GM21390 (cell line): ENCODE measurements around the gene CBLB.
"Not testable (repeated sequence)": the region's sequence is repeated elsewhere in the genome, so short reads cannot be mapped to it uniquely, and the experiment has no call there.

ENCODE experiments used
- ATAC-seq: cut with Tn5 transposase; IDR thresholded peaks from one replicate; pipeline ENCODE4 v1.9.1; 2021; ENCODE audit not compliant: unreplicated experiment

The CBLB gene

DNA sequence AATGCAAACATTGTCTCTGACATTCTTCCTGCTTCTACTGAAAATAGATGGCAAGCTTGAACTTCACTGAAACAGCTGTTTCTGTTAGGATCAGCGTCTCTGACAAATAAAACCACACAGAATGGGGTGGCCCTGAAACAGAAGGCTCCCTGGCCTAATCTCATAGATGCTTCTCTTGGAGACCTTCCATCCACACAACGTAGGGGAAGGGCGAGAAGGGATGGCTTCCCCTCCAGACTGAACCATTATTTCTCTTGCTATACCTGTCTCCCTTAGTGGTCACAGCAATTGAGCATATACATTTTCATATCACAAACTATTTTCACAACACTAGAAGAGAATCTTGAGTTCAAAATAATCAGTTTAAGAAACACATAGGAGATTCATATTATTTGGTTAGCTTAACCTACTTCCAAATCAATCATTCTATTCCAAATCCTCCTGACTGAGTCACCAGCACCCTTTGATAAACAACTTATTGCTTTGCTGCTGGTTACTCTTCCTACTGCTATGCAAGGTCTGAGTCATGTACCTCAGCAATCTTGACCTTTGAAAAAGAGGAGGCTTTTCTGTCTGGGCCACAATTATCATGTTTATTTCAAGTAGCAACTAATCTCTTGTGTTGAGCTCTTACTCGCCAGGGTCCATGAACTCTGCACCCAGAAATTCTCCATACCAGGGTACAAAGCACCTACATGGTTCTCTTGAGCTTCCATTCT lies 45.5 kb downstream of the CBLB start:
- no peak for ATAC-seq

DNA sequence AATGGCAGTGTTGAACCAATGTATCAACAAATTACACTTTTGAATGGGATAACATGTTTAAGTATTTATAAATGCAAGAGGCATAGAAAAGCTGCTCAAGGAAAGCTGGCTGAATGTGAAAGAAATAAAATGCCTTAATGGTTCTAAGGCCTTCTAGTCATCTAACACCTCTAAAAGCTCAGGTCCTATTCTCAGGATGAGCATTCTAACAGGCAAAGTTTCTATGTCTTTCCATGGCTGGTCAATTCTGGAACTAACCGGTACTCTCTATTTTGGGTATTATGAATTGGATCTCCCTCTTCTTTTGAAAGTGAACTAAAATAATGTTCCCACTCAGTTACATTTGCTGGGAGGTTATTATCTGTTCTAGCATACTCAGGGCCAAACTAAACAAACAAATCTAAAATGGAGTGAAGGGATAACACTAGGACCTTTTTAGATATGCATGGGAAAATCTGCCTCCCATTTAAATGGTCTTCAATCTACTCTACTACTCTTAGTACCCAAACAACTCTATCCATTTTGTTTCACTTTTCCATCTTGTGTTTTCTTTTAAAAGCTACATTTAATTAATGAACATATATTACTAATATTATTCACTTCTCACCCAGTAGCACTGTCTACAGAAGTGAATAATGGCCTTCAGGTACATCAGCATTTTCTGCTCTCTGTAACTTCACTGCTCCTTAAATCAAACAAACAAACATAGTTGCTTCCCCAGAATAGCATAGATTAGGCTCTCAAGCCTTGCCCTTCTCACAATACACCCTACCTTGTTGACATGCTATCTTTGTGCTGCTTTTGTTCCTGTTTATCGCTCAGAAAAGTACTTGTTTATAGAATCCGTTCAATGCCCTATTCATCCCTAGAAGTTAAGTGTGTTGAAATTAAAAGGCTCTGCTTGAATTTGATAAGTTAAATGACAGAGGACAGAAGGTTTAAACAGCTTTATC lies 46.4 kb downstream of the CBLB start:
- ATAC-seq = no peak

DNA sequence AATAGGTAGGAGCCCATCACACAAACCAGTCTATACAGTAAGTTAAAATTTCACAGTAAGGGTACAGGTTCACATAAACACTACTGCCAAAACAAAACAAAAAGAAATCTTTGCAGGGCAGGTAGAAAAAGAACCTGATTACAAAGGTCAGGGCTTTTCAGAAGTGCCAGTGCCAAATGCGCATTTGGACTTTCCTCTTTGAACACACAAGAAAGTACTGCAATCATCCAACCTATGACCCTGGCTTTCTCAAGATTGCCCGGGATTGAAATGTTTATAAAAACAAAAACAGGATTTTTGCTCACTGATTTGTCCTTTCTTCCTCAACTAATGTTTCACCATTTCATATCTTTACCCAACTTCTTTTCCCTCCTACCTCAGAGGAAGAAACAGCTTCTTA lies 47.4 kb downstream of the CBLB start:
- no peak for ATAC-seq

DNA sequence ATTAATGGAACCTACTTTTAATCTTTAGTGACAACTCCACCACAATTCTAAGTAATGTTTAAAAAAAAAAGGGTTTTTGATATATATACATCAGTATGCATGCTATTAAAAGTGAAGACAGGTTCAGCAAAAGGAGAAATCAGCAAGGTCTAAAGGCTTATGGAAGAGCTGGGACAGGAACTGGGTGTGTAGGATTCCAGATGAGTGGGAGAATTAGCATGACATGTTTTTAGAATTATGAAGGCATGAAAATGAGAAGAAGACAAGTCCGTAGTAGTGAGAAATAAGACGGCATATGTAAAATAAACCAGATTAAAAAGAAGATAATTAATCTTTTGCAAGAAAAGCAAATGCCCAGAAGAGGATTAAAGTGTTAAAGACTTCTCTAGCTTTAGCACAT lies 52.0 kb downstream of the CBLB start:
- no peak for ATAC-seq

DNA sequence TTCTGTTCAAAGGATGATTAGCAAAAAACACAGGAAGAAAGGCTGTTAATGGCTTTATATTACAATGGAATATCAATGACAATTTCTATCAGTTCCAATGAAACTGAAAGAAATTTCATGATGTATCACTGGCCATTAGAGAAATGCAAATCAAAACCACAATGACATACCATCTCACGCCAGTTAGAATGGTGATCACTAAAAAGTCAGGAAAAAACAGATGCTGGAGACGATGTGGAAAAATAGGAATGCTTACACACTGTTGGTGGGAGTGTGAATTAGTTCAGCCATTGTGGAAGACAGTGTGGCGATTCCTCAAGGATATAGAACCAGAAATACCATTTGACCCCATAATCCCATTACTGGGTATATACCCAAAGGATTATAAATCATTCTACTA lies 53.5 kb downstream of the CBLB start:
- not testable (repeated sequence) for ATAC-seq

DNA sequence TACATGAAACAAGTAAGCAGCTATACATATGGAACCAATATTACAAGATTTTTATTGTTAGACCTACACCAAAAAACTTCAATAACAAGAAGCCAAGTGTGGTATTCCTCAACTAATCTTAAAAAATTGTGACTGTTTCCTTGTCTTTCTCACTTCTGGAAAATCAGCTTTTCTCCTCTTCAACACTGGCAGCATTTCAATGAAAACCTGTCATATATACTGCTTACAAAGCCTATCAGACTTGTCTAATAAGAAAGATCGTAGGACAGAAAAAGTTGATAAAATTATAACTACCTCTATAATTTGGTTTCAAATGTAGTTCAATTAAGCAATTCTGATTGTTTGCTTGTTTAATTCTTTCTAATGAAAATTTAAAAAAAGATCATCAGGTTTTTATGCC lies 55.1 kb downstream of the CBLB start:
- no peak for ATAC-seq

DNA sequence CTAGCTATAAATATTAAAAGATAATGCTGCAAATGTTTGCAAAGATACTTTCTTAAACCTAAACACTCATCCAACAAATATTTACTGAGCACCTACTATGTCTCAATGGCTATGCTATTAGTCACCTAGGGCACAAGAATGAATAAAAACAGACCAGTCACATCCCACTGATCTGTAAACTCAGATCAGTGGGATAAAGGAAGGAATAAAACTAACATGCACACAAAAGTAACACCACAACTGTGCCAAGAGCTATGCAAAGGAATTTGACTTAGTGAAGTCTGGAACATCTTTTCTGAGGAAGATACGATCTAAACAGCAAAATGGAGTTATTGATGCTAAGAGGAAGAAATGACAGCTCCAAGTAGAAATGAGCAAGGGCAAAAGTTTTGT lies 56.6 kb downstream of the CBLB start:
- ATAC-seq = no peak

DNA sequence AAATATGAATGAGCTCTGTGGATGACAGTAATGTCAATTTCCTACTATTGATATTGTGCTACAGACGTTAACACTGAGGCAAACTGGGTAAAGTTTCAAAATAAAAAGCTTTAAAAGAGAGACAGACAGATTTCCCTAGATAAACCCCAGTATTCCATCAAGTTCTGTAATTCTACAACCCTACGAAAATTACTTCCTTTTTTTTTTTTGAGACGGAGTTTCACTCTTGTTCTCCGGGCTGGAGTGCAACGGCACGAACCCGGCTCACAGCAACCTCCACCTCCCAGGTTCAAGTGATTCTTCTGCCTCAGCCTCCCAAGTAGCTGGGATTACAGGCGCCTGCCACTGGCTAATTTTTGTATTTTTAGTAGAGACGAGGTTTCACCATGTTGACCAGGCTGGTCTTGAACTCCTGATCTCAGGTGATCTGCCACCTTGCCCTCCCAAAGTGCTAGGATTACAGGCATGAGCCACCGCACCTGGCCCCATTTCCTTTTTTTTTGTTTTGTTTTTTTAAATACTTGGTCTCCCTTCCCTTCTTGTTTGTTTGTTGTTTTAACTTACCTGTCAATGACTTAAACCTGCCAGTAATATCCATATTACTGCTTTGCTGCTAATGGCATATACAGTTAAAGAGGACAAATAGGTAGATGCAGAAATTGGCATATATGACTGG lies 57.2 kb downstream of the CBLB start:
- ATAC-seq = no peak

DNA sequence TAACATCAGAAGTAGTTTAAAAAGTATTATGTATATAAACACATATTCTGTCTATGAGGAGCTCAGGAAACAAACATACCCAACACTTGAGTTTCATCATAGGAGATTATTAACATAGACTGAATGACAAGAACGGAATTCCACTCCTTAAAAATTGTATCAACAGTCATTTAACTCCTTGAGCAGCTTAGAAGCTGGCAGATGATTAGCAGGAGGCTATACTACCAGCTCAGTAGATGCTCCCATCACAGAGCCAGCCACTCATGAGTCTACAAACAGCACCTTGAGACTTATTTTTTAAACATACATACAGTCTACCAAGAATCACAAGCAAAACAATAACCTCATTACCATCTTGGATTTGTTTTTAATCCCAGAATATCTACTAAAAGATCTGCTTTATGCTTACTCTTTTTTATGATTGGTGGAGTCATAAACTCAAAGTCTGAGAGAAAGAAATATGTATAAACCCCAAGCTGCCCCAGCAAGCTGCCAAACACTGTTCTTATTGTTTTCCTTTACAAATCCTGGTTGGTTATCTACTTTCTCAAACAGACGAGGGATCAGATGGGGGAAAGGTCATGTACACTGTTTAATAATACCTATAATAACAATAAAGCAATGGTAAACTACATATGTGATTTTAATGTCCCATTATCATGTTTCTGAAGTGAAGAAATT lies 59.5 kb downstream of the CBLB start:
- ATAC-seq = no peak

DNA sequence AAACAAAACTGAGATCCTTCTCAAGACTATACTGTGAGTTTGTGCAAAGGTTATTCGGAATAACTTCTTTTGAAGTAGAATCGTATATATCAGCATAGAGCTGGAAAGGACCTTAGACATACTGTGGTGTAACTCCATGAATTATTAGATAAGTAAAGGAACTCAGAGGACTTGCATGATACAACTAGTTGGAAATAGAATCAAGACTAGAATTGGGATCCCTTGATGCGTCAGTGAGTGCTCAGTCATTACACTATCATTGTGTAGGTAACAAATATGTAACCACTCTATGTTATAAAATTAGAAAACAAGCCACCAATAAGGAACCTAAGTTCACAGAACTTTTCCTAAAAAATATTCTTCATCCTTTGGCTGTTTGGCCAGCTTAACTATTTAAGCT lies 61.1 kb downstream of the CBLB start:
- no peak for ATAC-seq

DNA sequence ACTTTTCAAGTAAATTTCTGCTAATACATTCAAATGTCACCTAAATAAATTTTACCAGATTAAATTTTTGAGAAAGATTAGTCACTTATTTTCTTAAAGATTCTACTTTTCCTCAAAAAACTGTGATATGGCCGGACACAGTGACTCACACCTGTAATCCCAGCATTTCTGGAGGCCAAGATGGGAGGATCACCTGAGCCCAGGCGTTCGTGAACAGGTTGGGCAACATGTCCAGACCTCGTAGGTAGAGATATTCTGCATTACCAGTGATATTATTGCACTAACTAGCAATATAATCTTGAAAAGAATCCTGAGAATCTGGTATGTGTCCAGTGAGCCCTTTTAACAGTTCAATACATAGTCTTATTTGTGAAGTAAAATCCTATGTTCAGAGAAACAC lies 61.7 kb downstream of the CBLB start:
- no peak for ATAC-seq

DNA sequence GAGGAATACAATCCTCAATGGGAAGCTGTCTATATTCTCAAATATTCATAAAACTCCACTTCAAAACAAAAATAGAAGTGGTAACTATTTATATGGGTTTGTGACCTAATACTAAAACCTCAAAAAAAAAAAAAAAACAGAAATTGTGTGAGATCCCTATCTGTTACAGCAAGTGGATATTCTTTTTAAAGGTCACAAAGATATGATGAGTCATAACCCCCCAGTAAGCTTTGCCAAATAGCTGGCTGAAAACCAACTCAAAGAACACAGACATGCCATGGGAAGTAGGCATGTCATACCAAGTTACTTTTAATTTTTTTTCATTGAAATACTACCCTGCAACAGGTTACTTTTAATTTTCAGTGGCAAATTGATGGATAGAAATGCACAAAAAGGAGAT lies 62.5 kb downstream of the CBLB start:
- ATAC-seq = no peak

DNA sequence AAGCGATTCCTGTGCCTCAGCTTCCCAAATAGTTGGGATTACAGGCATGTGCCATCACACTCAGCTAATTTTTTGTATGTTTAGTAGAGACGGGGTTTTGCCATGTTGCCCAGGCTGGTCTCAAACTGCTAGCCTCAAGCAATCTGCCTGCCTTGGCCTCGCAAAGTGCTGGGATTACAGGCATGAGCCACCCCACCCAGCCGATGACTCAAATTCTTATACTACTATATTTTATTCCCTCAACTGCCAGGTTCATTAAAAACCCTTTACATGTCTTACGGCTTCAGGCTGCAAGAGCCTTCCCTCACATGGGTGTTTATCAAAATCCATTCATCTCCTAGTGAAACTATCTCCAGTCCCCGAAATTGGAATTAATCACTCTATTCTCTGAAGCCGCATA lies 63.4 kb downstream of the CBLB start:
- no peak for ATAC-seq

DNA sequence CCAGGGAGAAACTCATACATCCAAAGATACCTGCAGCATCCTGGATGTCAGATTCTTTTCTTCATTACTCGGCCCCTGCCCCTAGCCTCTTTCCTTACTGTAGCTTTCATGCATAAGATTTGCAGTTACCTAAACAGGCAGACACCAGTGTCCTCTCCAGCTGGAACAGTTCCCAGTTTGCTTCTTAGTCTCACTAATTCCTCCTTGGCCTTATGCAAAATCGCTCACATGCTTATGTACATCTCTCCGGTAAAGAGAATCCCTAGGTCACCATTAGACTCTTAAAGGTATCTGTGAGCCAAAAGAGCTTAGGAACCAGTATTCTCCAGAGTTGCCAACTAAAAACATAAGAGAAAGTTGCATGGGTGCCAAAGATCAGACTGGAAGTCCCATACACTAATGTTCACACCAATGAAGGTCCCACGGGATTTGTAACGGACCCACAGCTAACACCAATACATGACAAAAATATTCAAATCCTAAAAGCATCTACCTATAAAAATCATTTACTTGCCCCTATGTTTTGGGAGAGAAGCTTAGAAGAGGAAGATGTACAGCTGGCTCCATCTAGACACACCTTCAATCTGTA lies 66.6 kb downstream of the CBLB start:
- no peak for ATAC-seq

DNA sequence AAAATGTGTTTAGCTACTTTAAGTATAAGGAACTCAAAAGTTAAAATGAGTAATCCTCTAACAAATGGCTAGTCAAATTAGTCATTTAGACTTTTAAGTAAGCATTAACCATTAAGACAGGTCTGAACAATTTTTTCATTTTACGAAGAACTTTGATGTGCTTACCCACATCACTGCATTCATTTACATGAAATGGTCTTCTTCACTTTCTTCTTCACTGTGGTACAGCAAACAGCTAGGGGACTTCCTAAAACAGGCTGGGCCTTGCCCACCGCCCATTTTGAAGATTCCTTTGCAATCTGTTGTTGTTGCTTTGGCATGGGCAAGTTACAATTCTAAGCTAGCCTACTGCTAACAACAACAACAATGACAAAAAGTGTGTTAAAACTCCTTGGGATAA lies 67.4 kb downstream of the CBLB start:
- ATAC-seq = no peak

DNA sequence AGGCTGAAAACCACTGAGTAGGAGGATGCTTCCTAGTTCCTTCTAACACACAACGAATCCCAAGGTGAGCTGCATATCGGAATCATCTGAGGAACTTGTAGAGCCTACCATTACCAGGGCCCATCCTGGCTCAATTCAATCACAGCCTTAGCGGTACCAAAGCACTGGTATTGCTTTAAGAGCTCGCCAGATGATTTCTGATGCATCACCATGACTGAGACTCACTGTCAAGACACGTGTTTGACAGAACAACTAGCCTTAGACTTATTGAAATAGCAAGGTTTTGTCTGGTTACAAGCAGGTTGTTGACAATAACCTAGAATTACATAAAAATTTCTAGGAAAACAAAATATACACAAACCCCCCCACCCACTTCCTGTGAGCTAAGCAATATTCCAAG lies 68.5 kb downstream of the CBLB start:
- no peak for ATAC-seq

DNA sequence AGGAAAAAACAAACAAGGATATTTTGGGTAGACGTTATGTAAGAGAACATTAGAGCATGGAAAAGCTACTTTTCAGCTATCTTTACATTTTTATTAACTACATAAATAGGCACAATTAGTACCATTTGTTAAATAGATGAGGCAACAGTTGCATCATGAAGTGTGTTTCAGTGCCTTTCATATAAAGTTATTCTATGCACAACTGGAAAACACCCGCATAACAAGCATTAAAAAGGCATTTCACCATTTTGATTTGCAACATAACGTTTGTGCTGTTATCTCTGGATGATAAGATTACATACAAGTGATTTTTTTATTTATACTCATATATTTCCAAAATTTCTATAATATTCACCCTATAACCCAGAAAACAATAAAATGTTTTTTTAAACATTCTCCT lies 69.5 kb downstream of the CBLB start:
- no peak for ATAC-seq

DNA sequence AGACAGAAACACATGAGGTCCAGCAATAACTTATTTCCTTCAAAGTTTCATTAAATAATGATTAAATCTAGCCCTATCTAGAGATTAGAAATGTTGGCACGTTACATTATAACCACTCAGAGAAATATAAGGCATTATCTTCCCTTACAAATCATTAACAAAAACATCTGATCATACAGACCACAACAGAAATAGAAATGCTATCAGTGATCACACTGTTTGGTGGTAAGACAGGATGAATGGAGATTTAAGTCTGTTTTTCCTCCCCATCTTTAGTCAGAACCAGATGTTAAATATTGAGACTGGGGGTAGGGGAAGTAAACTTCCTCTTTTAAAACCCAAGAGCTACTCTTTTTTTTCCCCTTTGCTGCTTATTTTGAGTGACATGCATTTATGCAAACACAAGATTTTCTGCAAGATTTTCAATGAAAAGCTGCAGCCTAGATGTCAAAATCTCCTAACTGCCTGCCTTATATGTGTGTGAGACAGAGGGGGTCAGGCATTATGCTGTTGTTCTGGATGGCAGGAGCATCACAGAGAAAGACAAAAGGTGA lies 70.4 kb downstream of the CBLB start:
- peak; percentile 86 for ATAC-seq

DNA sequence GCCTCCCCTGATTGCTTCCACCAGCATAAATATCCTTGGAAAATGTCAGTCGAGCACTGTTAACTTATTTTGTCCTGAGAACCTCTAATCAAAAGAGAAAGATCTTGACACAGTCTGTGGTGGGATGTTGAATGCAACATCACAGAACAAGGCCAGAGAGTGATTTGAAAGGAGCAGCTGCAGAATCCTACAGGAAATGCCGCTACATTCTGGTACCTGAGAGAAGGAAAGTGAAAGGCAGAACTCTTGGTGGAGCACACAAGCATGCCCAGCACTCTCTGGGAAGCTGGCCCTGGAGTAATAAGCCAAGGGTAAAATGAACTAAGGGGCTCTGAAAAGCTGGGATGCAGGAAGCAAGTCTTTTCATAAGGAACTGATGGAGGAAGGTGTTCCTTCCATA lies 75.8 kb downstream of the CBLB start:
- ATAC-seq = no peak

DNA sequence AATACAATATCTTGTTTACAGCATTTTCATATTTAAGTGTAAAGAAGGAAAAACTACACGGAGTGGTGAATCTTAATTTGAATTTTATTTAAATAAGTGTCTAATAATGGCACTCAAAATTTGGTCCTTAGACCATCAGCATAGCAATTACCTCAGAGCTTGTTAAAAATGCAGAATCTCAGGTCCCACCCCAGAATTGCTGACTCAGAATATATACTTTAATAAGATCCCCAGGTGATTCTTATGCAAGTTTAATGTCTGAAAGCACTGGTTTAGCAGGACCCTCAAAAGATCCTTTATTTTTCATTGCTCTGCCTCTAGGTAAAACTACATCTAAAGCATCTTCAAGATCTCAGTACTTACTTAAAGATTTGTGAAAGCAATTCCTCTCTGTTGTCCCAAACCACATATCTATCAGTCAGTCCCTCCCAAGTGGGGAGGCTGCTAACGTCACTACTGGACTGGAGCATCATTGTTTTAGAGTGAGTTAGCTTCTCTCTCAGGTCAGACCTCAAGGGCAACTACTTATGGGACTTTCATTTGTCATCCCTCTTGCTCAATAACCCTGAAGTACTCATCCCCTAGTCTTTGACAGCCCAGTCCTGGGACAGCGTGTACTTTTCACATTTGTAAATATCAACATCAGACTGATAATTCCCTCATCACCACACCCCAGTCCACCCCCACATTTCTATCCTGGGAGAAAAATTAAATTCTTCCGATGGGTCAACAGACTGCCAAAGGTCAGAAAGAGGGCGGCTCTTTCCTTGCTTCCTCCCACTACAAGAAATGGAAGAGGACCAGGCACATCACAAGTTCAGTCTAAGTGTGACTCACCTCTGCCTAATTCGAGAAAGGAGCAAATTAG lies 76.7 kb downstream of the CBLB start:
- ATAC-seq = no peak
